HG03571 (cell line): ENCODE data around the gene TTLL4.
"Not testable (repeated sequence)": the region's sequence is repeated elsewhere in the genome, so short reads cannot be mapped to it uniquely, and the experiment has no call there.

Experiments used
- ATAC-seq: cut with Tn5 transposase; IDR thresholded peaks from one replicate; pipeline ENCODE4 v1.9.1; 2021; ENCODE audit not compliant: unreplicated experiment

The TTLL4 gene

DNA sequence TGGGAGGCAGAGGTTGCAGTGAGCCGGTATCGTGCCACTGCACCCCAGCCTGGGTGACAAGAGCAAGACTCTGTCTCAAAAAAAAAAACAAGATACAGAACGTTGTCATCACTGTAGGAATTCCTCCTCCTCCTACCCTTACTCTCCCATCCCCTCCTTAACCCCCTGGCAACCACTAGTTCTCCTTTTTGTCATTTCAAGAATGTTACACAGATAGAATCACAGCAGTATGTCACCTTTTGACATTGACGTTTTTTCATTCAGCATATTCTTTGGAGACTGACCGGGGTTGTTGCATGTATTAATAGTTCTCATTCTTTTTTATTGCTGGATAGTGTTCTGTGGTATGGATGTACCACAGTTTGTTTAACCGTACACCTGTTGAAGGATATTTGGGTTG lies 32.4 kb downstream of the TTLL4 start:
- ATAC-seq = no peak

- no peak for ATAC-seq
Measured at GRCh38 chr2:218744615-218745014, 34.0 kb downstream of the TTLL4 start.

DNA sequence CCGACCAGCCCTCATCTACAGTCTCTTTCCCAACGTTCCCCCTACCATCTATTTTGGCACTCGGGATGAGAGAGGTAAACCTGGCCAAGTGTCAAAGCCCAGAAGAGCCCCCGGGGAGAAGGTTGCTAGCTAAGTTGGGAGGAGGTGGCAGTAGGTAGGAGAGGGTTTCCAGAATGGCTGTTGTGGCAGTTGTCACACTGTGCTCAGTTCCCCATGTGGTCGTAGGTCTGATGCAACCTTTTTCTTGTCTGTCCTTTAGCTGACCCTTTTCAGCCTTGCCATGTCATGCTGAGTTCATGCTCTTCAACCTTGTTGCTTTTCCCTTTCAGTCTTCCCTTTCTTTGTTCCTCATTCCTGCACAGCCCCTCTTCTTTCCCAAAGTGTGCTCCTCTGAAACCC lies 34.5 kb downstream of the TTLL4 start:
- no peak for ATAC-seq

- no peak for ATAC-seq
Measured at GRCh38 chr2:218745559-218746469, 35.2 kb downstream of the TTLL4 start.

- no peak for ATAC-seq
Measured at GRCh38 chr2:218746470-218746795, 35.8 kb downstream of the TTLL4 start.

DNA sequence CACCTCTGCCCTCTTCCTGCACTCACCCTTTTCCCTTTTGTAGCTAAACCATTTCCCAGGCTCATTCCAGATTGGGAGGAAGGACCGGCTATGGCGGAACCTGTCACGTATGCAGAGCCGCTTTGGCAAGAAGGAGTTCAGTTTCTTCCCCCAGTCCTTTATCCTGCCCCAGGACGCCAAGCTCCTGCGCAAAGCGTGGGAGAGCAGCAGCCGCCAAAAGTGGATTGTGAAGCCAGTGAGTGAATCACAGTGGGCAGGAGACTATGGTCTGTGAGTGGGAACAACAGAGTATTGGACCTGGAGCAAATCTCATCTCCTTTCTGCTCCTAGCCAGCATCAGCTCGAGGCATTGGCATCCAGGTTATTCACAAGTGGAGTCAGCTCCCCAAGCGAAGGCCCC lies 36.3 kb downstream of the TTLL4 start:
- no peak for ATAC-seq

- ATAC-seq = no peak
Measured at GRCh38 chr2:218748741-218749441, 38.3 kb downstream of the TTLL4 start.

DNA sequence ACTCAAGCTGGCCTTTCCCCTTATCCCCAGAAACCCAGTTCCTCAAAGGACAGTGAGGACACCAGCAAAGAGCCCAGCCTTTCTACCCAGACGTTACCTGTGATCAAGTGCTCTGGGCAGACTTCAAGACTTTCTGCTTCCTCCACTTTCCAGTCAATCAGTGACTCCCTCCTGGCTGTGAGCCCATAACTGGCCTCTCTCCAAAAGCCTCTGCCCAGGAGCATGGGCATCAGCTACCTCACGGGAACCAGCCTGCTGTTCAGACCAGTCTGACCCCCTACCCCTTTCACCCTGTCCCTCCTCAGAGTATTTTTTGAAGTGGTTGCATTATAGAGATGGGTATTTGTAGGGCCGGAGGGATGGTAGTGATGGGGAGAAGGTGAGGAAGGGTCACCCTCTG lies 43.6 kb downstream of the TTLL4 start:
- ATAC-seq = no peak

GRCh38 chr2:218754781-218755180 lies 44.1 kb downstream of the TTLL4 start:
- no peak for ATAC-seq

DNA sequence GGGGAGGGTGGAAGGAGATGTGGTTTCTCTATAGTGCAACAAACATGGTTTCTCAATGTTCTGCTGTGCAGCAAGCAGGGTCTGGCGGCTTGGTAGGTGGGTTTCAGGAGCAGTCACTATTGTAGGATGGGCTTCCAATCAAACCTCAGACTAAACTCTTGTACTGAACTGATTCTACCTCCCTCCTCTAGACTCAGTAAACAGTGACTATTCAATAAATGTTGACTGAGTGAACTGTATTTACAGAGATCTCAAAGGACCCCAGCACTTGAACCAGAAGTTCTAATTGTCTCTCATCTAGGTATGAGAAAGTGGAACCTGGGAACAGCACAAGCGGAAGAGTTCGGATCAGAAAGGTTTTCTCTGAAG lies 44.5 kb downstream of the TTLL4 start:
- no peak for ATAC-seq

GRCh38 chr2:218755567-218756404 lies 45.2 kb downstream of the TTLL4 start:
- no peak for ATAC-seq

DNA sequence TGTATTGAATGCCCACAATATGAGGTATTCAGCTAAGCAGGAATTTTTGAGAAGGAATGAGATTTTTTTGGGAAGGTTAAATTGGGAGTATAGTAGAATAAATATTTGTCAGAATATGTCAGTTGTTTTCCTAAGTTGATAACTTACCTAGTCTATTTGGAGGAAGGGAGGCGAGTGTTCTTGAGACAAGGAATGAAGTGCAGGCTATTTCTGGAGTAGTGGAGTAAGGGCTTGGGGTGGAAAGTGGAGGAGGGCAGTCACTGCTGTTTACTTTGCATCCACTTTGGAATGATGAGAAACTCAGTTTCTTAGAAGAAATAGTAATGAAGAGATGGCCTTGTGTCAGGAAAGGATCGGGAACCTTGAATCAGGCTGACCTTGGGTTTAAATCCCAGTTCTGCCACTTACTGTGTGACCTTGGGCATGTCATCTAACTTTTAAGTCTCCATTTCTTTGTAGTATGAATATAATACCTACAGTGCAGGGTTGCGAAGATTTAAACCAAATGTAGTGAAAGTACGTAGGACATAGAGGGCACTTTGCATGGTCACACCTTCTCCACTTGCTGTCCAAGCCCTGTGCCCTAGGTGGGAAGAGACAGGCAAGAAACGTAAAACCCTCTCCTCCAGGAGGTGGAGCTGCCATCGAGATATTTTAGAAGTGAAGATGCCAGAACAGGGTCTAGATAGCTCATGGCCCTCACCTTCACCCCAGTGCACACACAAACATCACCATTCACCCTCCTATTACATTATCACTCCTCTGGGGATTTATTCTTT lies 46.2 kb downstream of the TTLL4 start:
- ATAC-seq = no peak

DNA sequence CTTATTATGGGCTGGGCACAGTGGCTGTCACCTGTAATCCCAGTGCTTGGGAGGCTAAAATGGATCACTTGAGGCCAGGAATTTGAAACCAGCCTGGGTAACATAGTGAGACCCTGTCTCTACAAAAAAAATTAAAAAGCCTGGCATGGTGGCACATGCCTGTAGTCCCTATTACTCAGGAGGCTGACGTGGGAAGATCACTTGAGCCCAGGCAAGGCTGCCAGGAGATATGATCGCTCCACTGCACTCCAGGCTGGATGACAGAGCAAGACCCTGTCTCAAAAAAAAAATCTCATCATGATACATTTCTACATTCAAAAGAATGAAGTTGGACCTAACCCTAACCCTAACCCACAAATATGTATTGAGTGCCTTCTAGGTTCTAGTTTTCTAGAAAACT lies 51.2 kb downstream of the TTLL4 start:
- ATAC-seq = no peak

DNA sequence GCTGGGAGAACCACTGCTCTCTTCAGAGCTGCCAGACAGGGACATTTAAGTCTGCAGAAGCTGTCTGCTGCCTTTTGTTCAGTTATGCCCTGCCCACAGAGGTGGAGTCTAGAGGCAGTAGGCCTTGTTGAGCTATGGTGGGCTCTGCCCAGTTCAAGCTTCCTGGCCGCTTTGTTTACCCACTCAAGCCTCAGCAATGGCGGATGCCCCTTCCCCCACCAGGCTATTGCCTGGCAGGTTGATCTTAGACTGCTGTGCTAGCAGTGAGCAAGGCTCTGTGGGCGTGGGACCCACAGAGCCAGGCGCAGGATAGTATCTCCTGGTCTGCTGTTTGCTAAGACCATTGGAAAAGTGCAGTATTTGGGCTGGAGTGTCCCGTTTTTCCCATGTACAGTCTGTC lies 62.1 kb downstream of the TTLL4 start:
- not testable (repeated sequence) for ATAC-seq

GRCh38 chr2:218773881-218774280 lies 63.2 kb downstream of the TTLL4 start:
- no peak for ATAC-seq

DNA sequence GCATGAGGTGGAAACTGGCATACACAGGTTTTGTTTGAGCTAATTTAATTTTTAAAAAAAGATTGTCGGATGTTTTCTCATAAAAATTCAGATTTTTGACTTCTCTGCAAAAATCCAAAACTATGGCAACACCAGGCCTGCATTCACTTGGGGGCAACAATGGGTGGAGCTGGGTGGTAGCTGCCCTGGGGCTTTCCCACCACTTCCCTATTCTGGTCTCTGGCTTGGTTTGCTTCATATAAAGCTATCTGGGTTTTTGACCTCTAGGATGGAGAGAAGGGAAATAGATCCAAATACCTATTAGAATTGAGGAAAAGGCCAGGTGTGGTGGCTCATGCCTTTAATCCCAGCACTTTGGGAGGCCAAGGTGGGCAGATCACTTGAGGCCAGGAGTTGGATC lies 65.9 kb downstream of the TTLL4 start:
- no peak for ATAC-seq

- ATAC-seq = no peak
Measured at GRCh38 chr2:218777276-218777990, 66.8 kb downstream of the TTLL4 start.

- no peak for ATAC-seq
Measured at GRCh38 chr2:218780046-218780445, 69.4 kb downstream of the TTLL4 start.

DNA sequence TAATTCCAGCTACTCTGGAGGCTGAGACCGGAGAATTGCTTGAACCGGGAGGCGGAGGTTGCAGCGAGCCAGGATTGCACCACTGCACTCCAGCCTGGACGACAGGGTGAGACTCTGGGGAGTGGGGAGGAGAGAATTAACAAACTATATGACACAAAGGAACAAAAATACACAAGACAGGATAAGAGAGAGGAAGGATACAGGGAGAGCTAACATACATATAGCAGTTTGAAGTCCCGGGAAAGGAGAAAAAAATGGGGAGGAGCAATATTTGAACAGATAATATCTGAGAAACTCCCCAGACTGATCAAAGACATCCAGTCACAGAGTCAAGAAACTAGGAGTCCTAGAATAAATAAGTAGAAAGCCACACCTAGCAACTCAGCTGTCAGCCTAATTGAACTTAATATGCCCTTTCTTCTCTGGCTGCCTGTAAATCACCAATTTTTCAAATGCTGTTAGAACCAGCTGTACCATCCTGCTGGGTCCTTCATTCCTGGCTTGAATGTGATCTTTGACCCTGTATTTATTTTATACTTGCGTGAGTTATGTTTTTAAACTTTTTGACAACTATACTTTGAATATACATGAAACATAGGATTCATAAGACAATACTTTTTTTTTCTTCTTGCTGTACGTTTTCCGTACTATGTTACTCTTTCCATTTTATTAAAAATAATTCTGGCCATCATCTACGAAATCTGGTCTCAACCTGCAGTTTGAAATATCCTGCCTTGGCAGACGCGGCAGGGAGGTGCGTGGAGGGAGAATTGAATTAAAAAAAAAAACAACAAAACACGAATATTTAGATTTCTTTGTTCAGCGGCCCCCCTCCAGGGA lies 70.4 kb downstream of the TTLL4 start:
- no peak for ATAC-seq
